Bronchial epithelial cell (primary cell): ENCODE results near the gene TRIM46. TPM values are rescaled to one million over a fixed set of nuclear protein-coding genes. Genes with fewer than 3 reads are reported as not detected.

Experiments used
- DNase-seq: peaks from one replicate; pipeline ENCODE4 v3.0.0-alpha.2; 2010; ENCODE audit warnings: low read depth
- FAIRE-seq: peaks from 2 replicates; lab custom pipeline; 2011; peaks lifted over from hg19 to GRCh38; lab: Jason Lieb, UNC
- H3K27me3 ChIP-seq: 2 replicates; pipeline ENCODE4 v1.5.1; 2011; ENCODE audit warnings: low read length; ENCODE audit not compliant: control insufficient read depth, insufficient read depth
- H3K36me3 ChIP-seq: 2 replicates; pipeline ENCODE4 v1.5.1; 2011; ENCODE audit warnings: low read length; ENCODE audit not compliant: control insufficient read depth, insufficient read depth
- H3K4me3 ChIP-seq: 2 replicates; pipeline ENCODE4 v1.5.1; 2011; ENCODE audit warnings: mild to moderate bottlenecking, low read depth, low read length, control low read depth
- total RNA-seq: library from RNA; depleted of rRNA; stranded (reverse); fragments of >200 nt; gene quantifications from 2 replicates; pipeline ENCODE4 v1.2.1, GENCODE V29; 2014
- TF ChIP-seq, protein P1 (sequence below): IDR thresholded peaks from 2 replicates; pipeline ENCODE4 v1.5.1; 2011; ENCODE audit warnings: mild to moderate bottlenecking, moderate library complexity, low read length, control low read depth, inconsistent platforms; ENCODE audit not compliant: insufficient read depth, severe bottlenecking

Gene TRIM46
- total RNA-seq, 1 donor from 2014 or later, result 0.26 TPM

DNA sequence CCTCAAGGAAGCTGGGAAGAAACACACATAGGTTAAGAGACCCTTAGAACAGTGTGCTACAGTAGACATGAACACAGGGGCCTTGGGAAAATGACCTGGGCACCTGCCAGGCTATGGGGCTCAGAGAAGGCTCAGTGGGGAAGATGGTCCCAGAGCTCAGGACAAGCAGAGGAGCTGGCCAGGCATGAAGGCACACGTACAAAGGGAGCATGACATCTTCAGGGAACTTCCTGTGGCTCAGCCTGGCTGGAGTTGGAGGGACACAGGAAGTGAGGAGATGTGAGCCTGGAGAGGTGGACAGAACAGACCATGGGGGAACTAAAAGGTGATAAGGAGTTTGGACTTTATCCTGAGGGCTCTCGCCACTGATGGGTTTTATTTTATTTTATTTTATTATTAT, 41.8 kb upstream of the TRIM46 start:
- no peak for FAIRE-seq
- peak; percentile 28 for DNase-seq
- TF ChIP-seq, protein P1, sequence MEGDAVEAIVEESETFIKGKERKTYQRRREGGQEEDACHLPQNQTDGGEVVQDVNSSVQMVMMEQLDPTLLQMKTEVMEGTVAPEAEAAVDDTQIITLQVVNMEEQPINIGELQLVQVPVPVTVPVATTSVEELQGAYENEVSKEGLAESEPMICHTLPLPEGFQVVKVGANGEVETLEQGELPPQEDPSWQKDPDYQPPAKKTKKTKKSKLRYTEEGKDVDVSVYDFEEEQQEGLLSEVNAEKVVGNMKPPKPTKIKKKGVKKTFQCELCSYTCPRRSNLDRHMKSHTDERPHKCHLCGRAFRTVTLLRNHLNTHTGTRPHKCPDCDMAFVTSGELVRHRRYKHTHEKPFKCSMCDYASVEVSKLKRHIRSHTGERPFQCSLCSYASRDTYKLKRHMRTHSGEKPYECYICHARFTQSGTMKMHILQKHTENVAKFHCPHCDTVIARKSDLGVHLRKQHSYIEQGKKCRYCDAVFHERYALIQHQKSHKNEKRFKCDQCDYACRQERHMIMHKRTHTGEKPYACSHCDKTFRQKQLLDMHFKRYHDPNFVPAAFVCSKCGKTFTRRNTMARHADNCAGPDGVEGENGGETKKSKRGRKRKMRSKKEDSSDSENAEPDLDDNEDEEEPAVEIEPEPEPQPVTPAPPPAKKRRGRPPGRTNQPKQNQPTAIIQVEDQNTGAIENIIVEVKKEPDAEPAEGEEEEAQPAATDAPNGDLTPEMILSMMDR, result no peak
- Histone ChIP-seq H3K36me3 (peaks cover 30% of the 10 kb centered on the region), H3K4me3 (no peak overlapping the region), H3K27me3 (no peaks in the 10 kb centered on the region)

DNA sequence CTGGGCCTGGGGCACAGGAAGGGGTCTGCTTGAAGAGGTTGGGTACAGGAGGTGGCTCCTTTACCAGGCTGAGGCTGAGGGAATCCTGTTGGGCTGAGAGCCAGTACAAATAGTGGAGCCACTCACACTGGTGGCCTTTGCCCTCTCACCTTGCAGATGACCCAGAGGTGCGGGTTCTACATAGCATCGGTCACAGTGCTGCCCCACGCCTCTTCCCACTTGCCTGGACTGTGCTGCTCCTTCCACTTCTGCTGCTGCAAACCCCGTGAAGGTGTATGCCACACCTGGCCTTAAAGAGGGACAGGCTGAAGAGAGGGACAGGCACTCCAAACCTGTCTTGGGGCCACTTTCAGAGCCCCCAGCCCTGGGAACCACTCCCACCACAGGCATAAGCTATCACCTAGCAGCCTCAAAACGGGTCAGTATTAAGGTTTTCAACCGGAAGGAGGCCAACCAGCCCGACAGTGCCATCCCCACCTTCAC, 39.8 kb upstream of the TRIM46 start:
- no peak for FAIRE-seq
- DNase-seq, result no peak
- TF ChIP-seq, protein P1, result no peak
- Histone ChIP-seq H3K4me3 (no peak overlapping the region), H3K36me3 (peaks cover 30% of the 10 kb centered on the region), H3K27me3 (no peaks in the 10 kb centered on the region)

DNA sequence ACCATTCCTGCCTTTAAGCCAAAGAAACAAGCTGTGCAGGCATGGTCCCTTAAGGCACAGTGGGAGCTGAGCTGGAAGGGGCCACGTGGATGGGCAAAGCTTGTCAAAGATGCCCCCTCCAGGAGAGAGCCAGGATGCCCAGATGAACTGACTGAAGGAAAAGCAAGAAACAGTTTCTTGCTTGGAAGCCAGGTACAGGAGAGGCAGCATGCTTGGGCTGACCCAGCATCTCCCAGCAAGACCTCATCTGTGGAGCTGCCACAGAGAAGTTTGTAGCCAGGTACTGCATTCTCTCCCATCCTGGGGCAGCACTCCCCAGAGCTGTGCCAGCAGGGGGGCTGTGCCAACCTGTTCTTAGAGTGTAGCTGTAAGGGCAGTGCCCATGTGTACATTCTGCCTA, 39.3 kb upstream of the TRIM46 start:
- Histone ChIP-seq H3K27me3 (no peaks in the 10 kb centered on the region), H3K4me3 (no peak overlapping the region), H3K36me3 (peaks cover 28% of the 10 kb centered on the region)
- DNase-seq (no peak), FAIRE-seq (no peak)
- TF ChIP-seq, protein P1, result peak; percentile 2

DNA sequence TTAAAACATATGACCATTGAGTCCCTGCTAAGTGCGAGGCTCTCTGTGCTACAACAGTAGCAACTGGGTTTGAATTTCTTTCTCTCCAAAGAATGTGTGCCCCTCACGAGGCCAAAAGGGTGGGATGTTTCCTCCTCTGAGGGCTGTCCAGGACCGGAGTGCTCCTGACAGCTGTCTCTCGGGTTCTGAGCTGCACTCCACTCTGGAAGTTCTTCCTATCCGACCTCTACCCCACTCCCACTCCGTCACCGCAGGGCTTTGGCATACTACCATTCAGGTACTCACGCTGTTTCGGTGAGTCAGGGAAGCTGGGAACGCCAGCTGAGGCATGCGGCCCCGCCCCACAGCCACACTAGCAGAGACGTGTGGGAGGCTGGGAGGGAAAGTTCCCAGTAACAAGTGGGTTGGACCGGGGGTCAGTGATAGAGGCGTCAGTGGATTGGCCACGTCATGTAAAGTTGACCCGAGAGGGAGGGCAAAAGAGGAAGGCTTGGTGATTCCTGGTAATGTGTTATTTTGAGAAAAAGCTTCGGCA, 38.7 kb upstream of the TRIM46 start:
- FAIRE-seq (peak; percentile 89), DNase-seq (peak; percentile 98)
- H3K4me3 ChIP-seq, result peak overlapping the region; percentile 84
- peaks cover 28% of the 10 kb centered on the region for H3K36me3 ChIP-seq
- TF ChIP-seq, protein P1, result no peak
- no peaks in the 10 kb centered on the region for H3K27me3 ChIP-seq

DNA sequence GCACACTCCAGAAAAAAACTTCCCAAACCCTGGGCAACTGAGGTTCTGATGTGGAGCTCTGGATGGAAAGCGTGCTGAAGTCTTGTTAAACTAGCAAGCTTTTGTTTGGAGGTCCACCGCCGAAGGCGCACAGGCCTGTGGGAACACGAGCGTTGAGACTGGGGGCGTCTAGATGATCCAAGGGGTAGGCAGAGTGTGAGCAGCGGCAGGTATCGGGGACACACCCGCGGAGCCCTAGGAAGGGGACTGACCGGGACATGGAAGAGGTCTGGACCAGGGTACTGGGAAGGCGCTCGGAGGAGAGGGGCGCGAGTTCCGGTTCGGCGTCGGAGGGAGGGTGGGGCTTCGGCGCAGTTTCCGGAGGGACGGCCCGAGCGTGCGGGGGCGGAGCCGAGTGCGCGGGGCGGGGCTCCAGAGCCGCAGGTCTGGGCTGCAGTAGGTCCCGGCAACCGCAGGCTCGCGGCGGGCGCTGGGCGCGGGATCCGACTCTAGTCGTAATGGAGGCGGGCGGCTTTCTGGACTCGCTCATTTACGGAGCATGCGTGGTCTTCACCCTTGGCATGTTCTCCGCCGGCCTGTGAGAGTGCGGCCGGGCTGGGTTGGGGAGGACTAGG, 38.1 kb upstream of the TRIM46 start, which contains the start of gene SLC50A1:
Gene SLC50A1, plus strand, starts transcription at position 438 of the 614 bp plus-strand sequence. Its CDS starts 60 bp downstream, at position 498.
- H3K36me3 ChIP-seq, result peaks cover 28% of the 10 kb centered on the region
- H3K27me3 ChIP-seq, result no peaks in the 10 kb centered on the region
- no peak for FAIRE-seq
- peak; percentile 84 for DNase-seq
- TF ChIP-seq, protein P1, result peak; percentile 16
- H3K4me3 ChIP-seq, result peak within 1 kb of the TSS; percentile 84
